Coronary artery (tissue), 2 donors: ENCODE measurements around the gene GRP.

Experiments used
- DNase-seq: peaks from one replicate; pipeline ENCODE4 v3.0.0-alpha.2; 2017; ENCODE audit warnings: low spot score
- H3K27ac ChIP-seq, 2 donors: fragments of 200-600 bp; sonication (generic); one replicate each; pipeline ENCODE4 v1.5.1; 2016 to 2019
- H3K4me3 ChIP-seq: fragments of 200-600 bp; sonication (generic); 2 replicates; pipeline ENCODE4 v1.5.1; 2016; ENCODE audit warnings: mild to moderate bottlenecking, moderate library complexity
- CTCF ChIP-seq: fragments of 200-600 bp; sonication (generic); IDR thresholded peaks from one replicate; pipeline ENCODE4 v1.5.1; 2019; ENCODE audit warnings: antibody characterized with exemption

The GRP gene

GRCh38 chr18:59219672-59220163, at the start of gene GRP:
TSS of gene GRP (plus strand) at chr18:59220158. CDS start at chr18:59220266, 108 bp downstream.
- TF ChIP-seq CTCF: no peak
- Histone ChIP-seq H3K4me3 (peak within 1 kb of the TSS; percentile 17), H3K27ac (no peak within 1 kb of the TSS)
- DNase-seq: no peak

- no peak for TF ChIP-seq CTCF
- H3K27ac ChIP-seq: no peak overlapping the region
- DNase-seq: no peak
- H3K4me3 ChIP-seq: no peak overlapping the region
Measured at GRCh38 chr18:59172664-59173249, 47.2 kb upstream of the GRP start.

GRCh38 chr18:59177485-59177884, 42.5 kb upstream of the GRP start:
- DNase-seq: no peak
- Histone ChIP-seq H3K4me3 (no peak overlapping the region), H3K27ac (no peak overlapping the region)
- TF ChIP-seq CTCF: no peak

GRCh38 chr18:59180150-59180845, 39.7 kb upstream of the GRP start:
- no peak overlapping the region for H3K27ac ChIP-seq
- no peak for DNase-seq
- no peak for TF ChIP-seq CTCF
- H3K4me3 ChIP-seq: no peak overlapping the region

GRCh38 chr18:59182673-59183072, 37.3 kb upstream of the GRP start:
- Histone ChIP-seq H3K4me3 (no peak overlapping the region), H3K27ac (no peak overlapping the region)
- no peak for TF ChIP-seq CTCF
- no peak for DNase-seq

GRCh38 chr18:59189008-59189407, 30.9 kb upstream of the GRP start:
- no peak for DNase-seq
- Histone ChIP-seq H3K27ac (no peak overlapping the region), H3K4me3 (no peak overlapping the region)
- TF ChIP-seq CTCF: no peak

- DNase-seq: no peak
- H3K27ac ChIP-seq: no peak overlapping the region
- no peak for TF ChIP-seq CTCF
- no peak overlapping the region for H3K4me3 ChIP-seq
Measured at GRCh38 chr18:59189746-59190145, 30.2 kb upstream of the GRP start.
